Mesangial cell (primary cell): ENCODE measurements around the gene TSN. TPM values are rescaled to one million over a fixed set of nuclear protein-coding genes. Genes with fewer than 3 reads are reported as not detected.

Experiments used
- total RNA-seq: library from RNA; depleted of rRNA; stranded (reverse); fragments of >200 nt; gene quantifications from 2 replicates; pipeline ENCODE4 v1.2.3, GENCODE V29; 2015

The TSN gene
- 23.6 and 48.1 TPM in 2 replicates for total RNA-seq

DNA sequence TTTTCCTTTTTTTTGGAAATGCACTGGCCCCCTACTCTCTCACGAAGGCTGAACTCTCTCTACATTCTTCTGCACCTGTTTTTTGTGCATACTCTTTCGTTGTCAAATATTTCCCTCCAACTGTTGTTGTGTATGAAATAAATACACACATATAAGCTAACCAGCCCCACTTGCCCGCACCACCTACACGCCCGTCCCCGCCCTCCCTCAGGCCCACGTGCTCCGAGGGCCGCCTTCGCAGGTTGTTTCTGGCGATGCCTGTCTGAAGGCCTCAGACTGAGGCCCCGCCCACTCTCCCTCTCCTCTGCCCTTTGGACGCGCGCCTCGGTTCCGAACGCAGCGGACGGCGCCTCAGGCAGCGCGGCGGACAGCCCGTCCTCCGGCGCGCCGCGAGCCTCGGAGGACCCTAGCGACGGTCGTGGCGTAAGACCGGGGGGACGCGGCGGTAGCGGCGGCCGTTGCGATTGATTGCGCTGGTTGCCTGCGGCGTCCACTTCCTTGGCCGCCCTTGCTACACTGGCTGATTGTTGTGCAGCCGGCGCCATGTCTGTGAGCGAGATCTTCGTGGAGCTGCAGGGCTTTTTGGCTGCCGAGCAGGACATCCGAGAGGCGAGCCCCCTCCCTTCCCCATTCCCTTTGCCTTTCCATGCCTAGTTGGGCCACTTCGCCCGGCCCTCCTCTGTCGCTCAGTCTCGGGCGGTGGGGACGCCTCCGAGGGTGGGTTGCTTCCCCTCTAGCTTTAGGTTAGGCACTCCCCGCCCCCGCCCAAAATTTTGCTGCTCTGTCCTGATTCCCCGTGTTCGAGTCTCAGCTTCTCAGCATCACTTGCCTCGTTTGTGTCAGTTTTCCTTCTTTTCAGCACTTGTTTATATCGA is at the start of gene TSN:
Gene TSN, plus strand, starts transcription at position 415 of the 875 bp plus-strand sequence. Its CDS starts 129 bp downstream, at position 544.

GRCh38 chr2:121736462-121737336 is 18.8 kb upstream of the TSN start, which contains the start of gene NIFK:
NIFK (minus strand) TSS chr2:121736875; CDS start chr2:121736850, 25 bp downstream.

Other genes with a start within 250 kb of the TSN start
- not detected in 2 replicates for gene RNU4ATAC, start 224.8 kb upstream of the TSN start, total RNA-seq
- gene CLASP1, start 106.2 kb upstream of the TSN start, total RNA-seq = 26.2 and 33.6 TPM in 2 replicates
- 20.0 and 21.5 TPM in 2 replicates for gene NIFK, start 18.8 kb upstream of the TSN start, total RNA-seq